SJSA1 (cell line): ENCODE data around the gene TSPEAR. TPM values are rescaled to one million over a fixed set of nuclear protein-coding genes. Genes with fewer than 3 reads are reported as not detected.
"Not testable (repeated sequence)": the region's sequence is repeated elsewhere in the genome, so short reads cannot be mapped to it uniquely, and the experiment has no call there.

Source experiments
- DNase-seq, 2 experiments: peaks; one replicate each; pipeline ENCODE4 v3.0.0-alpha.2; 2015 to 2020; ENCODE audit warnings: low spot score in 2 of 2, low read depth in 1 of 2
- H3K27ac ChIP-seq: fragments of 250-450 bp; sonication (Bioruptor Pico); 2 replicates; pipeline ENCODE4 v1.5.1; 2020; ENCODE audit warnings: mild to moderate bottlenecking, moderate library complexity
- H3K27me3 ChIP-seq: fragments of 250-450 bp; sonication (Bioruptor Pico); replicated peaks from 2 replicates; pipeline ENCODE4 v1.5.1; 2020; ENCODE audit warnings: mild to moderate bottlenecking, moderate library complexity
- H3K36me3 ChIP-seq: fragments of 250-450 bp; sonication (Bioruptor Pico); 2 replicates; pipeline ENCODE4 v1.5.1; 2020; ENCODE audit warnings: mild to moderate bottlenecking
- H3K4me1 ChIP-seq: fragments of 250-450 bp; sonication (Bioruptor Pico); replicated peaks from 2 replicates; pipeline ENCODE4 v1.6.1; 2021; ENCODE audit warnings: mild to moderate bottlenecking
- H3K4me3 ChIP-seq: fragments of 250-450 bp; sonication (Bioruptor Pico); 2 replicates; pipeline ENCODE4 v1.5.1; 2020; ENCODE audit warnings: mild to moderate bottlenecking
- H3K9me3 ChIP-seq: fragments of 250-450 bp; sonication (Bioruptor Pico); replicated peaks from 2 replicates; pipeline ENCODE4 v1.5.1; 2020; ENCODE audit warnings: mild to moderate bottlenecking
- total RNA-seq: library from RNA; depleted of rRNA; stranded (reverse); fragments of >200 nt; shearing (Covaris generic); gene quantifications from 2 replicates; pipeline ENCODE4 v1.2.3, GENCODE V29; 2014

Gene TSPEAR
- total RNA-seq, 1 experiment from 2014 or later, result not detected

GRCh38 chr21:44552136-44552535 is 159.2 kb downstream of the TSPEAR start:
- Histone ChIP-seq H3K4me1 (no peaks in the 10 kb centered on the region), H3K27me3 (peaks cover 13% of the 10 kb centered on the region), H3K9me3 (no peaks in the 10 kb centered on the region), H3K27ac (no peak overlapping the region), H3K4me3 (no peak overlapping the region), H3K36me3 (no peaks in the 10 kb centered on the region)
- DNase-seq, result no peak

GRCh38 chr21:44551340-44551961 is 159.9 kb downstream of the TSPEAR start, which contains the start of gene KRTAP10-2:
KRTAP10-2 (minus strand) TSS chr21:44551505; CDS start chr21:44551458, 47 bp downstream.
- no peak for DNase-seq
- Histone ChIP-seq H3K4me3 (no peak within 1 kb of the TSS), H3K27ac (no peak within 1 kb of the TSS), H3K9me3 (peaks cover 2% of the 10 kb centered on the region; the same call in 1 of the 2 replicates), H3K4me1 (no peaks in the 10 kb centered on the region), H3K27me3 (peaks cover 13% of the 10 kb centered on the region), H3K36me3 (no peaks in the 10 kb centered on the region)

- DNase-seq, result no peak
- Histone ChIP-seq H3K36me3 (no peaks in the 10 kb centered on the region), H3K27ac (no peak overlapping the region), H3K9me3 (peaks cover 2% of the 10 kb centered on the region; the same call in 1 of the 2 replicates), H3K27me3 (peaks cover 13% of the 10 kb centered on the region), H3K4me3 (no peak overlapping the region), H3K4me1 (no peaks in the 10 kb centered on the region)
Observed at GRCh38 chr21:44550807-44551206, 160.6 kb downstream of the TSPEAR start.

GRCh38 chr21:44550285-44550684 is 161.1 kb downstream of the TSPEAR start:
- H3K27ac ChIP-seq, DNase-seq, H3K4me1 ChIP-seq, H3K36me3 ChIP-seq, H3K9me3 ChIP-seq, H3K4me3 ChIP-seq: not testable (repeated sequence)
- H3K27me3 ChIP-seq, result peaks cover 13% of the 10 kb centered on the region

- H3K9me3 ChIP-seq, result peaks cover 2% of the 10 kb centered on the region; the same call in 1 of the 2 replicates
- H3K27me3 ChIP-seq, result peaks cover 9% of the 10 kb centered on the region
- no peaks in the 10 kb centered on the region for H3K4me1 ChIP-seq
- DNase-seq, result no peak
- H3K4me3 ChIP-seq, result no peak overlapping the region
- H3K36me3 ChIP-seq, result no peaks in the 10 kb centered on the region
- H3K27ac ChIP-seq, result no peak overlapping the region
Observed at GRCh38 chr21:44549525-44550211, 161.7 kb downstream of the TSPEAR start.

- H3K9me3 ChIP-seq, result peaks cover 2% of the 10 kb centered on the region; the same call in 1 of the 2 replicates
- H3K36me3 ChIP-seq, result no peaks in the 10 kb centered on the region
- no peak overlapping the region for H3K27ac ChIP-seq
Observed at GRCh38 chr21:44548922-44549321, 162.4 kb downstream of the TSPEAR start.

GRCh38 chr21:44548381-44548780 is 163.0 kb downstream of the TSPEAR start:
- Histone ChIP-seq H3K4me1 (no peaks in the 10 kb centered on the region), H3K4me3 (no peak overlapping the region), H3K27ac (no peak overlapping the region), H3K27me3 (peaks cover 3% of the 10 kb centered on the region; the same call in 1 of the 2 replicates), H3K9me3 (peaks cover 2% of the 10 kb centered on the region; the same call in 1 of the 2 replicates), H3K36me3 (no peaks in the 10 kb centered on the region)
- no peak for DNase-seq

More at GRCh38 chr21:44548922-44549321, 162.4 kb downstream of the TSPEAR start:
- H3K27me3 ChIP-seq, result peaks cover 3% of the 10 kb centered on the region; the same call in 1 of the 2 replicates
- no peak overlapping the region for H3K4me3 ChIP-seq
- no peaks in the 10 kb centered on the region for H3K4me1 ChIP-seq
- DNase-seq, result no peak

- Histone ChIP-seq H3K36me3 (no peaks in the 10 kb centered on the region), H3K9me3 (peaks cover 2% of the 10 kb centered on the region; the same call in 1 of the 2 replicates), H3K4me1 (no peaks in the 10 kb centered on the region), H3K27me3 (peaks cover 3% of the 10 kb centered on the region; the same call in 1 of the 2 replicates), H3K4me3 (no peak overlapping the region), H3K27ac (no peak overlapping the region)
- no peak for DNase-seq
Observed at GRCh38 chr21:44547656-44548331, 163.6 kb downstream of the TSPEAR start.

GRCh38 chr21:44544566-44544965 is 166.8 kb downstream of the TSPEAR start:
- H3K4me3 ChIP-seq, result no peak overlapping the region
- no peaks in the 10 kb centered on the region for H3K36me3 ChIP-seq
- H3K27me3 ChIP-seq, result peaks cover 3% of the 10 kb centered on the region; the same call in 1 of the 2 replicates
- DNase-seq, result no peak
- H3K4me1 ChIP-seq, result no peaks in the 10 kb centered on the region
- no peak overlapping the region for H3K27ac ChIP-seq
- H3K9me3 ChIP-seq, result peaks cover 2% of the 10 kb centered on the region; the same call in 1 of the 2 replicates

GRCh38 chr21:44542716-44543115 is 168.7 kb downstream of the TSPEAR start:
- H3K4me3 ChIP-seq, result no peak overlapping the region
- no peaks in the 10 kb centered on the region for H3K4me1 ChIP-seq
- DNase-seq, result no peak
- H3K27ac ChIP-seq, result no peak overlapping the region
- peaks cover 2% of the 10 kb centered on the region; the same call in 1 of the 2 replicates for H3K9me3 ChIP-seq
- no peaks in the 10 kb centered on the region; the same call in 1 of the 2 replicates for H3K27me3 ChIP-seq
- H3K36me3 ChIP-seq, result no peaks in the 10 kb centered on the region

- Histone ChIP-seq H3K27me3 (peaks cover 3% of the 10 kb centered on the region; the same call in 1 of the 2 replicates), H3K4me1 (no peaks in the 10 kb centered on the region), H3K27ac (no peak overlapping the region), H3K4me3 (no peak overlapping the region), H3K36me3 (no peaks in the 10 kb centered on the region), H3K9me3 (no peaks in the 10 kb centered on the region)
- no peak for DNase-seq
Observed at GRCh38 chr21:44540741-44541288, 170.6 kb downstream of the TSPEAR start.

- Histone ChIP-seq H3K36me3 (no peaks in the 10 kb centered on the region), H3K9me3 (no peaks in the 10 kb centered on the region), H3K27ac (no peak within 1 kb of the TSS), H3K4me1 (no peaks in the 10 kb centered on the region), H3K4me3 (no peak within 1 kb of the TSS), H3K27me3 (peaks cover 3% of the 10 kb centered on the region; the same call in 1 of the 2 replicates)
- no peak for DNase-seq
Observed at GRCh38 chr21:44539991-44540666, 171.2 kb downstream of the TSPEAR start, which contains the start of gene KRTAP10-1. KRTAP10-1 (minus strand) TSS chr21:44540195; CDS start chr21:44540150, 45 bp downstream.

- Histone ChIP-seq H3K36me3 (no peaks in the 10 kb centered on the region), H3K4me1 (no peaks in the 10 kb centered on the region), H3K27ac (no peak overlapping the region), H3K9me3 (no peaks in the 10 kb centered on the region), H3K27me3 (peaks cover 3% of the 10 kb centered on the region; the same call in 1 of the 2 replicates), H3K4me3 (no peak overlapping the region)
- DNase-seq, result no peak
Observed at GRCh38 chr21:44539046-44539445, 172.3 kb downstream of the TSPEAR start.
